ENCODE results near the gene SLC1A2. TPM values are rescaled to one million over a fixed set of nuclear protein-coding genes. Genes with fewer than 3 reads are reported as not detected.

Gene SLC1A2
- total and polyA plus RNA-seq, 2 of the 4 experiments (the other 2 are of a cell fraction): 0.15 to 0.54 TPM

DNA sequence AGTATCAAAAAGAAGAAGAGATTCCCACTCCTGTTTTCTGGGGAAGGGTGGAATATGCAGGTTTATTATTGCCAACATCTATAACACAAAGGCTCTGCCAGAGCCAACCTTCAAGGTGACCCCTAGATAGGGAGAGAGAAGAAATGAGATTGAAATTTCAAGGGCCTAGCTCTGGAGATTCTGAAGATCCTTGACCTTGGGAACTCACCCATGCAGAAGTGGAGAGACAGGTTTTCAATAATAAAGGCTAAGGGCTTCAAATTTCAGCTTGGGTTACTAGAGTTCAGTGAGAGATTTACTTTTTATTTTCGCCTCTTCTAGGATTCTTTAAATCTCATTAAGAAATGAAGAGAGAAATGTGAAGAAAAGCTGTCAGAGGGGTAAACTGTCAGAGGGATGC, 182.0 kb downstream of the SLC1A2 start (continued):
- no peak for TF ChIP-seq CHD1 (IDR thresholded peaks at IDR 0.05; ENCODE audit: low read depth, low read length)
- no peak for TF ChIP-seq RFX5 (IDR thresholded peaks at IDR 0.05; ENCODE audit: low read depth, low read length)
- TF ChIP-seq, protein P1, sequence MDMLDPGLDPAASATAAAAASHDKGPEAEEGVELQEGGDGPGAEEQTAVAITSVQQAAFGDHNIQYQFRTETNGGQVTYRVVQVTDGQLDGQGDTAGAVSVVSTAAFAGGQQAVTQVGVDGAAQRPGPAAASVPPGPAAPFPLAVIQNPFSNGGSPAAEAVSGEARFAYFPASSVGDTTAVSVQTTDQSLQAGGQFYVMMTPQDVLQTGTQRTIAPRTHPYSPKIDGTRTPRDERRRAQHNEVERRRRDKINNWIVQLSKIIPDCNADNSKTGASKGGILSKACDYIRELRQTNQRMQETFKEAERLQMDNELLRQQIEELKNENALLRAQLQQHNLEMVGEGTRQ (IDR thresholded peaks at IDR 0.05; ENCODE audit: low read depth, low read length): no peak
- no peak for TF ChIP-seq RAD21 (IDR thresholded peaks at IDR 0.05; ENCODE audit: low read length)

DNA sequence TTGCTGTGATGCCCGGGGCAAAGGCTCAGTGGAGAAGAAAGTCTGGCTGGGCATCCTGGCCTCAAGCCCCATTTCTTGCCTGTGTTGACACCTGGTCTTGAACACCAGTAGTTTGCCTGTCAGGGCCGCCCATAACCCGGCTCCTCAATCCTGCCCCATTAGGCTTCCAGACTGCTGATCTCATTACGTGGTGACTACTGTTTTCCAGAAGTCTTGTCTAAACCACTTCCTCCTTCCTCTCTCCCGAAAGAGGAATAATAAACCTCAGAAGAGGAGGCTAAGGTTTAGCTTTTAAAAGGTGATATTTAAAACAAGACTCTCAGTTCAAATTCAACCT, 182.7 kb downstream of the SLC1A2 start:
- in situ Hi-C loops (cut with MboI; ENCODE audit: low sequenced_read_pairs): loop anchor here (10.0 kb wide), 1 partner anchor 148 kb away; no protein-coding TSS in a partner anchor
- no CpG with 5 or more reads among the region's 5 CpGs for WGBS, 2 experiments (ENCODE audit: extremely low coverage in 2 of 2, insufficient read length in 1 of 2)

More for the DNA sequence above, 182.7 kb downstream of the SLC1A2 start:
- H3K9ac ChIP-seq (ENCODE audit: low read depth, low read length): no peak overlapping the region
- no peaks in the 10 kb centered on the region for H3K9me1 ChIP-seq (ENCODE audit: insufficient read depth, low read length)
- peak overlapping the region; percentile 47 for H3K14ac ChIP-seq (replicated peaks; ENCODE audit: low read depth, low read length)
- ChIA-PET POLR2A (ENCODE audit: unreplicated experiment) (no interaction called here), CTCF (no interaction called here)
- H4K91ac ChIP-seq (ENCODE audit: insufficient read depth, low read depth, low read length): 0 out of 2 replicates have a peak overlapping the region, but pooled peaks have one; percentile 5
- H3K27ac ChIP-seq (ENCODE audit: insufficient read depth, low read length): no peak overlapping the region
- no peaks in the 10 kb centered on the region for H3K36me3 ChIP-seq (ENCODE audit: control insufficient read depth, insufficient read depth, low read length)
- H4K20me1 ChIP-seq (ENCODE audit: insufficient read depth, low read length): no peaks in the 10 kb centered on the region
- no peak overlapping the region for H3K56ac ChIP-seq (ENCODE audit: extremely low read depth, insufficient read depth, low read length)
- H3K4me3 ChIP-seq (ENCODE audit: insufficient read depth, low read depth, low read length): no peak overlapping the region
- peak overlapping the region; percentile 72 for H4K5ac ChIP-seq (ENCODE audit: low read depth, low read length)
- H3K27me3 ChIP-seq (ENCODE audit: control insufficient read depth, insufficient read depth, low read length): no peaks in the 10 kb centered on the region
- peaks cover 9% of the 10 kb centered on the region for H3K4me1 ChIP-seq (ENCODE audit: control insufficient read depth, insufficient read depth, low read length)
- H3K18ac ChIP-seq (ENCODE audit: low read depth, low read length): peak overlapping the region; percentile 57; the same call in 1 of the 2 replicates
- no peak overlapping the region for H3K4me2 ChIP-seq (ENCODE audit: low read depth, low read length)
- no peak overlapping the region for H2AFZ ChIP-seq (replicated peaks; ENCODE audit: low read length, poor library complexity)
- 0 out of 2 replicates have a peak overlapping the region, but pooled peaks have one; percentile 38 for H3K4ac ChIP-seq (ENCODE audit: low read depth, low read length)
- peak overlapping the region; percentile 60 for H2BK5ac ChIP-seq (ENCODE audit: low read depth, low read length, poor library complexity, severe bottlenecking)
- H3K9me3 ChIP-seq (ENCODE audit: control insufficient read depth, insufficient read depth, low read length): peaks cover 3% of the 10 kb centered on the region; the same call in 1 of the 2 replicates
- DNase-seq (peak; percentile 60), ATAC-seq (ENCODE audit: low read depth) (no peak)
- no peak overlapping the region for H2AK9ac ChIP-seq (replicated peaks; ENCODE audit: low read depth, low read length, poor library complexity)
- no peak overlapping the region for H2AK5ac ChIP-seq (ENCODE audit: low read depth, low read length)
- 0 out of 2 replicates have a peak overlapping the region, but pooled peaks have one; percentile 17 for H3K23ac ChIP-seq (ENCODE audit: low read depth, low read length)
- intact Hi-C loops (cut with micrococcal nuclease) (loop anchor here (5.0 to 10.0 kb wide), 2 partner anchors 131 to 248 kb away; no protein-coding TSS in a partner anchor), dilution Hi-C loops (cut with HindIII; ENCODE audit: low sequenced_read_pairs, unreplicated experiment) (no loop called here)
- no peak overlapping the region for H4K8ac ChIP-seq (ENCODE audit: low read depth in 2 of 2, low read length in 2 of 2)
- TF ChIP-seq CEBPB (IDR thresholded peaks at IDR 0.05; ENCODE audit: low read depth, low read length): no peak
- TF ChIP-seq MAZ (IDR thresholded peaks at IDR 0.05; ENCODE audit: borderline replicate concordance, low read depth, low read length): no peak
- TF ChIP-seq, protein P2, sequence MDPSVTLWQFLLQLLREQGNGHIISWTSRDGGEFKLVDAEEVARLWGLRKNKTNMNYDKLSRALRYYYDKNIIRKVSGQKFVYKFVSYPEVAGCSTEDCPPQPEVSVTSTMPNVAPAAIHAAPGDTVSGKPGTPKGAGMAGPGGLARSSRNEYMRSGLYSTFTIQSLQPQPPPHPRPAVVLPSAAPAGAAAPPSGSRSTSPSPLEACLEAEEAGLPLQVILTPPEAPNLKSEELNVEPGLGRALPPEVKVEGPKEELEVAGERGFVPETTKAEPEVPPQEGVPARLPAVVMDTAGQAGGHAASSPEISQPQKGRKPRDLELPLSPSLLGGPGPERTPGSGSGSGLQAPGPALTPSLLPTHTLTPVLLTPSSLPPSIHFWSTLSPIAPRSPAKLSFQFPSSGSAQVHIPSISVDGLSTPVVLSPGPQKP (IDR thresholded peaks at IDR 0.05; ENCODE audit: borderline replicate concordance, low read depth, low read length): no peak
- no peak for TF ChIP-seq SMC3 (IDR thresholded peaks at IDR 0.05; ENCODE audit: low read depth, low read length)
- TF ChIP-seq CHD1 (IDR thresholded peaks at IDR 0.05; ENCODE audit: low read depth, low read length): no peak
- TF ChIP-seq, protein P3, sequence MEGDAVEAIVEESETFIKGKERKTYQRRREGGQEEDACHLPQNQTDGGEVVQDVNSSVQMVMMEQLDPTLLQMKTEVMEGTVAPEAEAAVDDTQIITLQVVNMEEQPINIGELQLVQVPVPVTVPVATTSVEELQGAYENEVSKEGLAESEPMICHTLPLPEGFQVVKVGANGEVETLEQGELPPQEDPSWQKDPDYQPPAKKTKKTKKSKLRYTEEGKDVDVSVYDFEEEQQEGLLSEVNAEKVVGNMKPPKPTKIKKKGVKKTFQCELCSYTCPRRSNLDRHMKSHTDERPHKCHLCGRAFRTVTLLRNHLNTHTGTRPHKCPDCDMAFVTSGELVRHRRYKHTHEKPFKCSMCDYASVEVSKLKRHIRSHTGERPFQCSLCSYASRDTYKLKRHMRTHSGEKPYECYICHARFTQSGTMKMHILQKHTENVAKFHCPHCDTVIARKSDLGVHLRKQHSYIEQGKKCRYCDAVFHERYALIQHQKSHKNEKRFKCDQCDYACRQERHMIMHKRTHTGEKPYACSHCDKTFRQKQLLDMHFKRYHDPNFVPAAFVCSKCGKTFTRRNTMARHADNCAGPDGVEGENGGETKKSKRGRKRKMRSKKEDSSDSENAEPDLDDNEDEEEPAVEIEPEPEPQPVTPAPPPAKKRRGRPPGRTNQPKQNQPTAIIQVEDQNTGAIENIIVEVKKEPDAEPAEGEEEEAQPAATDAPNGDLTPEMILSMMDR (conservative IDR thresholded peaks at IDR 0.05; ENCODE audit: low read depth, low read length): no peak
- no peak for TF ChIP-seq RFX5 (IDR thresholded peaks at IDR 0.05; ENCODE audit: low read depth, low read length)
- TF ChIP-seq, protein P1 (IDR thresholded peaks at IDR 0.05; ENCODE audit: low read depth, low read length): no peak
- no peaks in the 10 kb centered on the region for H3K79me1 ChIP-seq (ENCODE audit: low read depth in 1 of 2, low read length in 2 of 2)
- H2BK120ac ChIP-seq (ENCODE audit: low read depth, low read length): peak overlapping the region; percentile 65
- peak overlapping the region; percentile 65; the same call in 1 of the 2 replicates for H2BK20ac ChIP-seq (ENCODE audit: low read depth, low read length)
- BruUV-seq (replicated peaks): no TSS peak
- peak overlapping the region; percentile 74; the same call in 2 of the 3 replicates for H2BK15ac ChIP-seq (ENCODE audit: low read depth, low read length)

Data from IMR-90 (cell line).